GM12864 (cell line): ENCODE results near the gene RND1.

Experiments
- DNase-seq: peaks from one replicate; pipeline ENCODE4 v3.0.0-alpha.2; 2011; ENCODE audit warnings: low read depth
- H3K4me3 ChIP-seq: 2 replicates; pipeline ENCODE4 v1.5.1; 2011; ENCODE audit warnings: mild to moderate bottlenecking, low read depth, low read length, control low read depth
- TF ChIP-seq, protein P1 (sequence below): IDR thresholded peaks from 2 replicates; pipeline ENCODE4 v1.5.1; 2011; ENCODE audit warnings: low read depth, mild to moderate bottlenecking, moderate library complexity, low read length, control low read depth, inconsistent platforms; ENCODE audit errors: missing control alignments

RND1 gene

DNA sequence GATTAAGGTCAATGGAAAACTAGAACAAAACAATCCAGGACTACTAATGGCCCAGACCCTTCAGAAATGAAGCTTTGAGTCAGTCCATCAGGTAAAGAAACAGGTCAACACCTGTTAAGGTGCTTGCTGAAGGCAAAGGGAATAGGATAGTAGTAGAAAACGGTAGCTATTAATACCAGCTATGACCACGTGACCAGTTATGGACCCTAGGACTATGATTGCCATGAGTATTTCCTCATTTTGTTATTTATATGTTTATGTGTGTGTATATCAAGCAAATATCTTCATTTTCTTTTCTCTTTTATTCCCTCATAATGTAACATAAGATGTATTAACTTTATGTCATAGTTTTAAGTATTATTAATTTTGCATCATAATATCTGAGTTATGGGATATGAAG, 34.0 kb upstream of the RND1 start:
- DNase-seq: no peak
- TF ChIP-seq, protein P1, sequence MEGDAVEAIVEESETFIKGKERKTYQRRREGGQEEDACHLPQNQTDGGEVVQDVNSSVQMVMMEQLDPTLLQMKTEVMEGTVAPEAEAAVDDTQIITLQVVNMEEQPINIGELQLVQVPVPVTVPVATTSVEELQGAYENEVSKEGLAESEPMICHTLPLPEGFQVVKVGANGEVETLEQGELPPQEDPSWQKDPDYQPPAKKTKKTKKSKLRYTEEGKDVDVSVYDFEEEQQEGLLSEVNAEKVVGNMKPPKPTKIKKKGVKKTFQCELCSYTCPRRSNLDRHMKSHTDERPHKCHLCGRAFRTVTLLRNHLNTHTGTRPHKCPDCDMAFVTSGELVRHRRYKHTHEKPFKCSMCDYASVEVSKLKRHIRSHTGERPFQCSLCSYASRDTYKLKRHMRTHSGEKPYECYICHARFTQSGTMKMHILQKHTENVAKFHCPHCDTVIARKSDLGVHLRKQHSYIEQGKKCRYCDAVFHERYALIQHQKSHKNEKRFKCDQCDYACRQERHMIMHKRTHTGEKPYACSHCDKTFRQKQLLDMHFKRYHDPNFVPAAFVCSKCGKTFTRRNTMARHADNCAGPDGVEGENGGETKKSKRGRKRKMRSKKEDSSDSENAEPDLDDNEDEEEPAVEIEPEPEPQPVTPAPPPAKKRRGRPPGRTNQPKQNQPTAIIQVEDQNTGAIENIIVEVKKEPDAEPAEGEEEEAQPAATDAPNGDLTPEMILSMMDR: no peak

DNA sequence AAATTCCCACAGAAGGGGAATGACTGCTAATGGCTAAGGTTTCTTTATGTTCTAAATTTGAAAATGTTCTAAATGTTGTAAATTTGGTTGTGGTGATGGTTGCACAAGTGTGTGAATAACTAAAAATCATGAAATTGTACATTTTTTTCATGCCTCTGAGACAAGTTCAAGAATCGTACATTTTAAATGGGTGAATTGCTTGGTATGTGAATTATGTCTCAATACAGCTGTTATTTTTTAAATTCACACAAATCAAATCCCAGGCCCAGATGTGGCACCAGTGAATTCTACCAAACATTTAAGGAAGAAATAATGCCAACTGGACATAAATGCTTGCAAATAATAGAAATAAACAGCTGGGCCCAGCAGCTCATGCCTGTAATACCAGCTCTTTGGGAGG, 28.6 kb upstream of the RND1 start:
- no peak for DNase-seq
- no peak overlapping the region for H3K4me3 ChIP-seq
- TF ChIP-seq, protein P1: no peak

More for the DNA sequence above, 34.0 kb upstream of the RND1 start:
- H3K4me3 ChIP-seq: no peak overlapping the region

GRCh38 chr12:48890657-48891418, 25.2 kb upstream of the RND1 start:
- H3K4me3 ChIP-seq: no peak overlapping the region
- TF ChIP-seq, protein P1: peak; percentile 85

DNA sequence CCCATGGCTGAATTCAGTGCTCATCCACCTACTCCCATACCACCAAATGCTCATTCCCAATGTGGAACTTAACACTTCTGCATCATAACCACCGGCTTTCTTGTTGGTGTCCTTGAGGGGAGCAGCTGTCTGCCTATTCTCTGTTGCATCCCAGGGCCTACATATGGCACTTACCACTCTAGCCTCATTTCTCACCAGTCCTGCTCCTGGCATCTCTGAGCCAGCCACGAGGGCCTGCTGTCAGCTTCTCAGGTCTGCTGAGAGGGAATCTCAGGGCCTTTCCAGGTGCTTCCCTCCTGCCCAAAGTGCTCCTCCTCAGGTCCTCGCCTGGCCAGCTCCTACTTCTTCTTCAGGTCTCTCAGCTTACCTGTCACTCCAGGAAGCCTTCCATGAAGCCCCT, 24.0 kb upstream of the RND1 start:
- TF ChIP-seq, protein P1: no peak
- DNase-seq: no peak
- H3K4me3 ChIP-seq: no peak overlapping the region

More at GRCh38 chr12:48890657-48891418, 25.2 kb upstream of the RND1 start:
- DNase-seq: no peak

GRCh38 chr12:48883305-48884161, 17.9 kb upstream of the RND1 start:
- TF ChIP-seq, protein P1: no peak
- no peak for DNase-seq
- H3K4me3 ChIP-seq: no peak overlapping the region

DNA sequence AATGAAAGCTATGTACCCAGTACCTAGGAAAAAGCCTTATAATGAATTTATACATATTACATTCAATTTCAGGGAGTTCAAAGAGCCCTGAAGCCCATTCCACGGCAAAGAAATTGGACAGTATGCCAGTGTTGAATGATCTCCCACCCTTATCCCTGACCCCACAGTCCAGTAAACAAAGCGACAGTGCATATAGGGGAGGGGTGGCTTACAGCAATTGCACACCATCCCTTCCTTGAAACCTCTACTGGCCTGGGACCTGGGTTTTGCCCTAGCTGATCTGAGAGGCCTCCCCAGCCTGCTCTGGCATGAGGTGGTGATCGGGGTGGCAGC, 17.3 kb upstream of the RND1 start:
- TF ChIP-seq, protein P1: no peak
- no peak for DNase-seq
- H3K4me3 ChIP-seq: no peak overlapping the region
